Neural progenitor cell (in vitro differentiated cells): Measurements from ENCODE around the gene SCN1B. TPM values are rescaled to one million over a fixed set of nuclear protein-coding genes. Genes with fewer than 3 reads are reported as not detected.

Source experiments
- DNase-seq: peaks from one replicate; pipeline ENCODE4 v3.0.0-alpha.2; 2016; ENCODE audit warnings: low spot score
- H2AFZ ChIP-seq: fragments of 200-600 bp; sonication (generic); replicated peaks from 2 replicates; pipeline ENCODE4 v1.6.1; 2016; ENCODE audit warnings: antibody characterized with exemption
- H3F3A ChIP-seq: fragments of 200-600 bp; sonication (generic); 2 replicates; pipeline ENCODE4 v1.6.1; 2016; ENCODE audit warnings: antibody characterized with exemption, low read depth
- H3K27ac ChIP-seq: fragments of 200-600 bp; sonication (generic); 2 replicates; pipeline ENCODE4 v1.5.1; 2016; ENCODE audit warnings: mild to moderate bottlenecking
- H3K27me3 ChIP-seq: fragments of 200-600 bp; sonication (generic); 2 replicates; pipeline ENCODE4 v1.6.1; 2016; ENCODE audit warnings: mild to moderate bottlenecking, moderate library complexity
- H3K36me3 ChIP-seq: fragments of 200-600 bp; sonication (generic); 2 replicates; pipeline ENCODE4 v1.5.1; 2016
- H3K4me1 ChIP-seq: fragments of 200-600 bp; sonication (generic); 2 replicates; pipeline ENCODE4 v1.6.1; 2016; ENCODE audit warnings: mixed run types
- H3K4me2 ChIP-seq: fragments of 200-600 bp; sonication (generic); 2 replicates; pipeline ENCODE4 v1.6.1; 2016
- H3K4me3 ChIP-seq: fragments of 200-600 bp; sonication (generic); 2 replicates; pipeline ENCODE4 v1.5.1; 2016
- H3K79me2 ChIP-seq: fragments of 200-600 bp; sonication (generic); 2 replicates; pipeline ENCODE4 v1.6.1; 2016; ENCODE audit warnings: low read depth
- H3K9ac ChIP-seq: fragments of 200-600 bp; sonication (generic); 2 replicates; pipeline ENCODE4 v1.6.1; 2016
- H3K9me3 ChIP-seq: fragments of 200-600 bp; sonication (generic); 2 replicates; pipeline ENCODE4 v1.5.1; 2016; ENCODE audit warnings: low read depth
- H4K20me1 ChIP-seq: fragments of 200-600 bp; sonication (generic); 2 replicates; pipeline ENCODE4 v1.6.1; 2016; ENCODE audit warnings: low read depth
- H3K27ac Mint-ChIP-seq: 3 replicates; pipeline ENCODE4 v1.8.0; 2021; ENCODE audit warnings: mixed read lengths
- H3K27me3 Mint-ChIP-seq: 2 replicates; pipeline ENCODE4 v1.8.0; 2022; ENCODE audit warnings: low read depth, mild to moderate bottlenecking, inconsistent platforms, moderate library complexity, mixed read lengths; ENCODE audit not compliant: insufficient read depth
- H3K36me3 Mint-ChIP-seq: 3 replicates; pipeline ENCODE4 v1.8.0; 2021; ENCODE audit warnings: mixed read lengths
- H3K4me1 Mint-ChIP-seq: 3 replicates; pipeline ENCODE4 v1.8.0; 2021; ENCODE audit warnings: mixed read lengths
- H3K4me3 Mint-ChIP-seq: 3 replicates; pipeline ENCODE4 v1.8.0; 2021; ENCODE audit warnings: mild to moderate bottlenecking, moderate library complexity, mixed read lengths
- H3K9me3 Mint-ChIP-seq: 3 replicates; pipeline ENCODE4 v1.8.0; 2020; ENCODE audit warnings: mixed read lengths
- CTCF ChIP-seq: fragments of 200-600 bp; sonication (generic); IDR thresholded peaks from 2 replicates; pipeline ENCODE4 v1.5.1; 2017; ENCODE audit warnings: antibody characterized with exemption, mild to moderate bottlenecking
- EZH2 ChIP-seq: fragments of 200-600 bp; sonication (generic); IDR thresholded peaks from 2 replicates; pipeline ENCODE4 v1.6.1; 2017; ENCODE audit warnings: antibody characterized with exemption, mild to moderate bottlenecking, moderate library complexity
- EZH2phosphoT487 ChIP-seq: fragments of 200-600 bp; sonication (generic); IDR thresholded peaks from 2 replicates; pipeline ENCODE4 v1.6.1; 2017; ENCODE audit warnings: antibody characterized with exemption
- total RNA-seq: library from RNA; depleted of rRNA; stranded (reverse); fragments of >200 nt; gene quantifications from 2 replicates; pipeline ENCODE4 v1.2.3, GENCODE V29; 2015; ENCODE audit warnings: low replicate concordance

Gene SCN1B
- total RNA-seq, 1 donor from 2014 or later, result 2.2 TPM

- Histone ChIP-seq H3K36me3 (no peaks in the 10 kb centered on the region), H3K4me2 (no peak overlapping the region)
- TF ChIP-seq EZH2 (no peak), CTCF (no peak), EZH2phosphoT487 (no peak)
These were observed 43.2 kb downstream of the SCN1B start for GRCh38 chr19:35073516-35073915.

GRCh38 chr19:35073941-35074340 is 43.7 kb downstream of the SCN1B start:
- Histone ChIP-seq H3K36me3 (no peaks in the 10 kb centered on the region), H3K4me2 (no peak overlapping the region), H2AFZ (no peak overlapping the region), H3F3A (peaks cover 9% of the 10 kb centered on the region), H3K27ac (no peak overlapping the region), H3K9ac (no peak overlapping the region), H3K27me3 (no peaks in the 10 kb centered on the region), H3K79me2 (no peaks in the 10 kb centered on the region), H4K20me1 (no peaks in the 10 kb centered on the region), H3K4me1 (peaks cover 3% of the 10 kb centered on the region), H3K4me3 (no peak overlapping the region), H3K9me3 (no peaks in the 10 kb centered on the region)
- no peak for DNase-seq
- Mint-ChIP-seq H3K36me3 (no peaks in the 10 kb centered on the region), H3K4me3 (no peak overlapping the region), H3K9me3 (peaks cover 4% of the 10 kb centered on the region), H3K27ac (no peak overlapping the region), H3K4me1 (no peaks in the 10 kb centered on the region), H3K27me3 (peaks cover 2% of the 10 kb centered on the region)
- no peak for TF ChIP-seq EZH2phosphoT487
- no peak for TF ChIP-seq EZH2
- TF ChIP-seq CTCF, result no peak

More at GRCh38 chr19:35073516-35073915, 43.2 kb downstream of the SCN1B start:
- H3K9ac ChIP-seq, result no peak overlapping the region
- H2AFZ ChIP-seq, result no peak overlapping the region
- DNase-seq, result no peak
- no peaks in the 10 kb centered on the region for H4K20me1 ChIP-seq
- H3K4me3 ChIP-seq, result no peak overlapping the region
- Mint-ChIP-seq H3K4me1 (peaks cover 4% of the 10 kb centered on the region), H3K4me3 (no peak overlapping the region), H3K36me3 (no peaks in the 10 kb centered on the region), H3K9me3 (peaks cover 4% of the 10 kb centered on the region), H3K27ac (no peak overlapping the region), H3K27me3 (peaks cover 2% of the 10 kb centered on the region)
- H3K9me3 ChIP-seq, result no peaks in the 10 kb centered on the region
- H3F3A ChIP-seq, result peaks cover 13% of the 10 kb centered on the region
- peaks cover 8% of the 10 kb centered on the region for H3K4me1 ChIP-seq
- H3K27ac ChIP-seq, result no peak overlapping the region
- H3K27me3 ChIP-seq, result no peaks in the 10 kb centered on the region
- H3K79me2 ChIP-seq, result no peaks in the 10 kb centered on the region

GRCh38 chr19:35074426-35075201 is 44.3 kb downstream of the SCN1B start:
- Mint-ChIP-seq H3K9me3 (no peaks in the 10 kb centered on the region), H3K27ac (no peak overlapping the region), H3K4me1 (no peaks in the 10 kb centered on the region), H3K36me3 (no peaks in the 10 kb centered on the region), H3K27me3 (peaks cover 2% of the 10 kb centered on the region), H3K4me3 (no peak overlapping the region)
- Histone ChIP-seq H2AFZ (no peak overlapping the region), H4K20me1 (no peaks in the 10 kb centered on the region), H3K79me2 (no peaks in the 10 kb centered on the region), H3K27me3 (no peaks in the 10 kb centered on the region), H3K36me3 (no peaks in the 10 kb centered on the region), H3K9ac (no peak overlapping the region), H3K4me3 (no peak overlapping the region), H3K4me2 (no peak overlapping the region), H3F3A (peaks cover 3% of the 10 kb centered on the region), H3K9me3 (no peaks in the 10 kb centered on the region), H3K4me1 (no peaks in the 10 kb centered on the region), H3K27ac (no peak overlapping the region)
- TF ChIP-seq EZH2phosphoT487 (no peak), EZH2 (no peak), CTCF (no peak)
- no peak for DNase-seq
